Measurements from ENCODE around the gene ELL3.
"Not testable (repeated sequence)": the region's sequence is repeated elsewhere in the genome, so short reads cannot be mapped to it uniquely, and the experiment has no call there.

The ELL3 gene, protein sequence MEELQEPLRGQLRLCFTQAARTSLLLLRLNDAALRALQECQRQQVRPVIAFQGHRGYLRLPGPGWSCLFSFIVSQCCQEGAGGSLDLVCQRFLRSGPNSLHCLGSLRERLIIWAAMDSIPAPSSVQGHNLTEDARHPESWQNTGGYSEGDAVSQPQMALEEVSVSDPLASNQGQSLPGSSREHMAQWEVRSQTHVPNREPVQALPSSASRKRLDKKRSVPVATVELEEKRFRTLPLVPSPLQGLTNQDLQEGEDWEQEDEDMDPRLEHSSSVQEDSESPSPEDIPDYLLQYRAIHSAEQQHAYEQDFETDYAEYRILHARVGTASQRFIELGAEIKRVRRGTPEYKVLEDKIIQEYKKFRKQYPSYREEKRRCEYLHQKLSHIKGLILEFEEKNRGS

DNA sequence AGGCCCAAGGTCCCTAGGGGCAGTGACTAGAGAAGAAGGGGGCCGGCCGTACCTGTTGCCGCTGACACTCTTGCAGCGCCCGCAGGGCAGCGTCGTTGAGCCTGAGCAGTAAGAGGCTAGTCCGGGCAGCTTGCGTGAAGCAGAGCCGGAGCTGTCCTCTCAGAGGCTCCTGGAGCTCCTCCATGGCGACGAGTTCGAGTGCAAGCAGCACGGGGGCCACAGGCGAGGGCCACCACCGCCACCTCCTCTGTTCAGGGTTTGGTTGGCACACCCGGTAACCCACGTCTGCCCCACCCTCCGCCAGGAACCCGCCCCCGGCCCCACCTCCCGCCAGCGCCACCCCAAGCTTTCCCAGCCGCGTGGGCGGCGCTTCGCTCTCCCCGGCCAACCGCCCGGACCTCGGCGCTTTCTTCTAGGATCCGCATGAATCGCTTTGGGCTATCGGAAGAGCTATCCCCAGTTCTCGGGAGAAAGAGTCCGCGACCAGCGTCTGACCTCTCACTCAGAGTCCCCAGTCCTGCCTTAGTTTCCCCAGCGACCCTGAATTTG lies at the start of gene ELL3:
ELL3 (minus strand) TSS at position 249 of the 549 bp plus-strand sequence; CDS start at position 184, 65 bp downstream.
- DNase-seq, result peak; percentile 91

DNA sequence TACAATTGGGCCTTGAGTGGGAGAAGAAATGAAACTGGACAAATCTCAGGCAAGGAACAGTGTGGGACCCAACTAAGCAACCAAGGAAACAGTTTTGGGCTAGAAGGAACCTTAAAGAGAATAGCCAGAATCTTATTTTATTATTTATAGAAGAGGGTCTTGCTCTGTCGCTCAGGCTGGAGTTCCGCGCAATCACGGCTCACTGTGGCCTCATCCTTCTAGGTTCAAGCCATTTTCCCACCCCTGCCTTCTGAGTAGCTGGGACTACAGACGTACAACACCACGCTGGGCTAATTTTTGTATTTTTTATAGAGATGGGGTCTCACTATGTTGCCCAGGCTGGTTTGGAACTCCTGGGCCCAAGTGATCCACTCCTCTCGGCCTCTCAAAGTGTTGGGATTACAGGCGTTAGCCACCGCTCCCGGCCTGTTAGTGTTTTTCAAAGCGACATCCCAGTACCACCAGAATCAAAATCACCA lies 49.3 kb upstream of the ELL3 start:
- no peak for DNase-seq

DNA sequence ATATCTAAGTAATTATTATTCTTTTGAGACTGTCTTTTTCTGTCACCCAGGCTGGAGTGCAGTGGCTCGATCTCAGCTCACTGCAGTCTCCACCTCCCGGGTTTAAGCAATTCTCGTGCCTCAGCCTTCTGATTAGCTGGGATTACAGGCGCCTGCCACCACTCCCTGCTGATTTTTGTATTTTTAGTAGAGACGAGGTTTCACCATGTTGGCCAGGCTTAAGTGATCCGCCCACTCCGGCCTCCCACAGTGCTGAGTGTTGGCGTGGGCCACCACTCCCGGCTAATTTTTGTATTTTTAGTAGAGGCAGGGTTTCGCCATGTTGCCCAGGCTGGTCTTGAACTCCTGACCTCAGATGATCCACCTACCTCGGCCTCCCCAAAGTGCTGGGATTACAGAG lies 48.5 kb upstream of the ELL3 start:
- not testable (repeated sequence) for DNase-seq

DNA sequence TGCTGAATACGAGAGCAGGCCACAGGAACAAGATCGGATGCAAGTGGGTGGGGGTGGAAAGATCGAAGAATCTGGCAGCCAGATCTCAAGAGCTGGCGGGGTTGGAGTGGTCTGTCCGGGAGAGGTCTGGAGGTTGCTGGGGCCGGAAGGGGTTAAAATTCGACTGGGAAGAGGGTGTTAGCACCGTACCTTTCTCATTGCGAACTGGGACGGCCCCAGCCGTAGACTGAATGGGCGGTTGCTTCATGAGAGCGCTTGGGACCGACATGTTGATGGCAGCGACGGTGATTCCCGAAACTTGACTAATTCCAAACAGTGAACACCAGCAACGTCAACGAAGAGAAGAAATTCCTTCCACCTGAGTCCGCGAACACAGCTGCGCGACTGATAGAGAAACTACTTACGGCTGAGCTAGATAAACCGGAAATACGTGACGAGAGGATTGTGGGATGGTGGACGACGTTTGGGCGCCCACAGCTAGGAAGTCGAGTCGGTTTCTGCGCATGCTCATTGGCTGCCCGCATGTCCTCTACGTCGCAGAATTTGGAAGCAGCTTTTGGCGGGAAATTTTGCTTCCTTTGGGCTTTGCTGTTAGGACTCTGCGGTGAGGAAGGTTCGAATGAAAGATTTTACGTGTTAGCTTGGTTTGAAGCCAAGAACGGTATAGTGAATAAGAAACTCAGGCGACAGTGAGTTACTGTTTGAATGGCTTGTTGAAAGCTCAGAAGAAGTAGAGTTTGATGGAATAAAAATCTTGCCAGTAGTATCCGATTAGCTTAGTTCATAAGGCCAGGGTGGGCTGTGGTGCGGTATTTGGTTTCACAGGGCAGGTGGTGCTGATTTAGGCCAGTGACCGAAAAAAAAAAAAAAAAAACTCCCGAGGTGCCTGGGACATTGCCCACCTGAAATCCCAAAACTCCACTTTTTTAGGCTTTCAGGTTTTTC lies 47.8 kb upstream of the ELL3 start, which contains the start of gene MFAP1:
MFAP1 (minus strand) TSS at position 389 of the 945 bp plus-strand sequence; CDS start at position 268, 121 bp downstream.
- peak; percentile 94 for DNase-seq

DNA sequence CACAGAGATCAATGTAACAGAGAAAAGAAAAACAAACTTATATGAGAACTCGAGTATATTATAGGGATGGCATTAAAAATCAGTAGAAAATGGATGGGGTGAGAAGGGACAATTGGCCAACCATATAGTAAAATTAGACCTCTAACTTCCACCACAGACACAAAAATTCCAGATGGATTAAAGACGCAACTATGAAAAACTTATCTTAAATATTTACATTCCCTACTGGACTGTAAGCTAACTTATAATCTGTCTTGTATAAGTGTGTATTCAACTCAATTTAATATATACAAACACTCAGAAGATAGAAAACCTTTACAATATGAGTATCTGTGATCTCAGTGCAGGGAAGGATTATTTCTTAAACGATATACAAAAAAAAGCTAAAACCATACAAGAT lies 44.7 kb upstream of the ELL3 start:
- DNase-seq, result no peak

DNA sequence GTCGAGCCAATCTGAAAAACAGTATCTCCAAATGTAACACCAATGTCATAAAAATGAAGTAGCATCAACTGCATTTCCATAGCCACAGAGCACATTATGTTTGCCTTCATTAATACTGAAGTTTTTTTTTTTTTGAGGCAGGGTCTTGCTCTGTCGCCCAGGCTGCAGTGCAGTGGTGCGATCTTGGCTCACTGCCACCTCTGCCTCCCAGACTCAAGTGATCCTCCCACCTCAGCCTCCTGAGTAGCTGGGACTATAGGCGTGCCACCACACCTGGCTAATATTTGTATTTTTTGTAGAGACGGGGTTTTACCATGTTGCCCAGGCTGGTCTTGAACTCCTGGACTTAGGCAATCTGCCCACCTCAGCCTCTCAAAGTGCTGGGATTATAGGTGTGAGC lies 38.3 kb upstream of the ELL3 start:
- not testable (repeated sequence) for DNase-seq

DNA sequence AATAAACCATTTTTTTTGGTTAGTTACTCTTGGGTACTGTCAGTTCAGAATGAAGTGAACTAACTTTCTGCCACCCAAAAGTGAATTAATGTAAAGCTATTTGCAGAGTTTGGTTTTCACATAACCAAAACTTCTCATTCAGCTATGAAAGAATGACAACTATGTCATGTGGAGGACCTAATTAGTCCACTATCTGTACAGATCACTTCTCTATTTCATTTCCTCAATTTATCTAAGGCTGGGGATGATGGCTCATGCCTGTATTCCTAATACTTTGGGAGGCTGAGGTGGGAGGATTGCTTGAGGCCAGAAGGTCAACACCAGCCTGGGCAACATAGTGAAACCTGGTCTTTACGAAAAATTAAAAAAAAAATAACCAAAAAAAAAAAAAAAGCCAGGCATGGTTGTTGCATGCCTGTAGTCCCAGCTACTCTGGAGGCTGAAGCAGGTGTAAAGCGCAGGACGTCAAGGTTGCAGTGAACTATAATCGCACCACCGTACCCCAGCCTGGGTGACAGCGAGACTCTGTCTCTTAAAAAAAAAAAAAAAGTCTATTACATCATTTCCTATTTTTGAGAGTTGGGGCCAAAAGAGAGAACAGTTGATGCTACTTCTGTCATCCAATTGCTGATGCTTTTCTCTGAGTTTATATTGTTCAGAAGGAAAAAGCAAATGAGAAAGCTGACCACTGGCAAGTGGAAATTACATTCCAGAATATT lies 32.4 kb upstream of the ELL3 start:
- DNase-seq, result no peak

DNA sequence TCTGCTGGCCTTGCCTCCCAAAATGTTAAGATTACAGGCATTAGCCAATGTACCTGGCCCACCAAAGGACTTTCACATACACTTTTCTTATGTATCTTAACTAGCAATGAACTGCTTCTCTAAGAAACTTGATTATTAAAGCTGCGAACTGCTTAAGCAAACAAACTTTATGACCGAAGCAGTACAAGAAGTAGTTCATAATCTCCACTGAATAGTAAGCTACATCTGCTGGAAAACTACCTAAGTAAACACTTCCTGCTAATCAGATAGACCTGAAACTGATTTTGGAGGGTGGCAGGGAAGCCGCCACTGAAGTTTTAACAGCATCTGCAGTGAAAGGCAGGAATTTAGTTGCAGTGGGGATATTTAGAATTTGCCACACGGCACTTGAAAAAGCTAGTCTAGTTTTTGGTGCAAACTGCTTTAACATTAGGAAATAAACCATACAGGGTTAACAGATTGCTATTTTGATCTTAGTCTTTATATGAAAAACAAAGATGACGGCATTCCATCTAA lies 31.7 kb upstream of the ELL3 start:
- DNase-seq, result no peak

DNA sequence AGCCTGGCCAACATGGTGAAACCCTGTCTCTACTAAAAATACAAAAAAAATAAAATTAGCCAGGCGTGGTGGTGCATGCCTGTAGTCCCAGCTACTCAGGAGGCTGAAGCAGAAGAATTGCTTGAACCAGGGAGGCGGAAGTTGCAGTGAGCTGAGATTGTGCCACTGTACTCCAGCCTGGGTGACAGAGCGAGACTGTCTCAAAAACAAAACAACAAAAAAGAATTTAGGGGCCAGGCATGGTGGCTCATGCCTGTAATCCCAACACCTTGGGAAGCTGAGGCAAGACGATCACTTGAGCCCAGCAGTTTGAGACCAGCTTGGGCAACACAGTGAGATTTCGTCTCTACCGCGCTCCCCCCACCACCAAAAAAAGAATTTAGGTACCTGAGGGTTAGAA lies 25.9 kb upstream of the ELL3 start:
- DNase-seq, result not testable (repeated sequence)

DNA sequence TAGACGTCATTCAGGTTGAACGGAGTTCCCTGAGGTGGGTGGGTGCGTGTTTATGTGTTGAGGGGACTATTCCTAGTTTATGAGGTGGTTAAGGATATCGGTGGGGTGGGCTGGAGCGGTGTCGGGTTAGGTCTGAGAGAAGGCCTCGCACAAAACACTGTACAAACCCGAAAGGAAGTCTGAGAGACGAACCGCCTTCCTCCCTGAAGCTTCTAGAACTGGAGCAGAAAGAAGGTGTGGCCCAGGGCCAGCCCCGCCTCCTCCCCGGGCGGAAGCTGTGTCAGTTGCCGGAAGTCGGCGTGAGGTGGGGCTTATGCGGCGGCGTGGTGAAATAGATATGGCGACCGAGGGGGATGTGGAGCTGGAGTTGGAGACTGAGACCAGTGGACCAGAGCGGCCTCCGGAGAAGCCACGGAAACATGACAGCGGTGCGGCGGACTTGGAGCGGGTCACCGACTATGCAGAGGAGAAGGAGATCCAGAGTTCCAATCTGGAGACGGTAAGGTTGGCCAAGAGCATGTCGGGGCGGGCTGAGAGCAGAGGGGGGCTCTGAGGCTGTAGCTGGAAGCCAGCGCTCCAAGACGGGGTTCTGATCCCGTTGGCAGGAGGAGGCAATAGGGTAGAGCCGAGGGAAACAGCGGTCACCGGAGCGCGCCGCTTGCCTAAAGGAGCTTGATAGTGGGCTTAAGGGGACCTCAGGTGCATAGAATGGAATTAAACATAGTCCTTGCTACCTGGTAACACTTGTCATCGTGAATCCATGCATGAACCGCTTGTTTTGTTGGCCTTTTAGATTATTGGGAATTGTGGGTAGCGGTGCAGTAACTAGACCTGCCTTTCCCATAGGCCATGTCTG lies 23.7 kb upstream of the ELL3 start, which contains the start of gene HYPK:
HYPK (plus strand) TSS at position 314 of the 856 bp plus-strand sequence; CDS start at position 338, 24 bp downstream.
- peak; percentile 97 for DNase-seq

DNA sequence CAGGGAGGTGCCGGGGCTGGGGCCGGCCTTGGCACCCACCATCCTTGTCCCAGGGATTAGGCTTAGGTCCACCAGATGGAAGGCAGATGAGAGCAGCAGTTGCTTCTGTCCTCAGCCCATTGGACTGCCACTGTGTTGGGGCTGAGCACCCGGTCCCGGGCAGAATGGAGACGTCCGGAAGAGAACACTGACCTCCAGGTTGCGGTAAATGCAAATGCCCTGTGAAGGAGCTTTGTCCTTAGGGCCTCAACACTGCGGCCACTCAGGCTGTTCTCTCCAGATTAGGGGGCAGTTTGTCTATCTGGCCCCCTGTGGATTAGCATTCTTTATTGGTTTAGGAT lies 23.1 kb upstream of the ELL3 start, which contains the start of gene SERINC4:
SERINC4 (minus strand) TSS at position 276 of the 341 bp plus-strand sequence; CDS start at position 42, 234 bp downstream.
- no peak for DNase-seq

DNA sequence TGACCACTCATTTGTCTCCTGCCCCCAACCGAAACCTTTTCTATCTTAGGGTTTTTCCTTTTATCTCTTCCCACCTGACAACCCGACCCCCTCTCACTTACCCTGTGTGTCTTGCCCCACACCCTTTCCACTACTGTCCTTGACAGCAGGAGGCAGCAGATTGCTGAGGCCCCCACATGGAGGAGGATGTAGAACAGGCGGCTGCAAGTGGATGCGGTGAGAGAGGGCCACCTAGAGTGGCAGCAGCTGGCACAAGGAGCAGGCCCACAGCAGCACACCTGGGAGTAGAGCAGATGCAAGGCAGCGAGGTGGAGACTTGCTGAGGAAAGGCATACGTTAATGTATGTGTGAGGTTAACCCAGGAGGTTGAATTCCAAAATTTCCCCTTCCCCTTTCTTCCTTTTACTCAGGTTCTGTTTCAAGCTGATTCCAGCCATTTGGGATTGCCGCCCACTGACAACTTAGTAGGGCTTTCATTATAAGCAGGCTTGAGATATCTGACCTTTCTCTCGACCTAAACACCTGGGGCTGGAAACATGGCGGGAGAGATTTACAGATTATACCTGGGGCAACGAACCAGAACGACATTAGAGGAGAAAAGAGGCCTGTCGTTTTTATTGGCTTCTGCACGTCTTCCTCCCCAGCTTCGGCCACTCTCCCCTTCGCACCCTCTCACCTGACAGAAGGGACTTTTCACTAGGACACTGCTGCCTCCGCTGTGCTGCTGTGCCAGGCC lies 22.6 kb upstream of the ELL3 start:
- no peak for DNase-seq

DNA sequence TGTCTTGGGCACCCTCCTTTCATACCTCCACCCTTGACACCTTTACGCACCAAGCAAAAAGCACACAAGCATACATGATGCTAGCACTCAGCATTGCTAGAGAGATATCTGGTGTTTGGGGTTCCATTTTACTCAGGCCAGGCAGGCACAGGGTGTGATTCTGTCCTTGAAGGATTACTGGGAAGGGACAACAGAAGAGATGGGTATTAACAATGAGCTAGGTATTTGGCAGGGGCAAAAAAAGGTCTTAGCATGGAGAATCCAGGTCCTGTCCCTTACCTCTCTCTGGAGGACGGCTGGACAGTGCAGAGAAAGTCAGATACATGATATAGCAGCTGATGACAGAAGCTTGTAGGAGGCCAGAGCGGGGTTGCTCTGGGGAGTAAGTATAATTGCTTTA lies 19.8 kb upstream of the ELL3 start:
- no peak for DNase-seq

DNA sequence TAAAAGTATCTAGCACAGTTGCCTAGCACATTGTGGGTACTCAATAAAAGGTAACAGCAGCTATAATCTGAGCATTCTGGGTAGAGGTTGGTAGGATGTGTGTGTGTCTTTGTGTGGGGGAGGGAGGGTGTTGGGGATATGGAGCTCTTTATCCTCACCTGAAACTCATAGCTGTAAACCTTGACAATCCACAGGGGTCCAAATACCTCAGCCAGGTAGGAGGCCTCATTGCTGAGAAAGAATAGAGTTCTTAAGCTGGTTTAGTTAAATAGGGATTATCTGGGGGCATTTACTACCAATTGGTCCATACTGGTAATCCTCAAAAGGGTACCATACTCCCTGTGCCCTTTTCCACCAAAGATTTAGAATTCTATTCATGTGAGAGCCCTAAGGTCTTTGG lies 19.2 kb upstream of the ELL3 start:
- DNase-seq, result no peak

DNA sequence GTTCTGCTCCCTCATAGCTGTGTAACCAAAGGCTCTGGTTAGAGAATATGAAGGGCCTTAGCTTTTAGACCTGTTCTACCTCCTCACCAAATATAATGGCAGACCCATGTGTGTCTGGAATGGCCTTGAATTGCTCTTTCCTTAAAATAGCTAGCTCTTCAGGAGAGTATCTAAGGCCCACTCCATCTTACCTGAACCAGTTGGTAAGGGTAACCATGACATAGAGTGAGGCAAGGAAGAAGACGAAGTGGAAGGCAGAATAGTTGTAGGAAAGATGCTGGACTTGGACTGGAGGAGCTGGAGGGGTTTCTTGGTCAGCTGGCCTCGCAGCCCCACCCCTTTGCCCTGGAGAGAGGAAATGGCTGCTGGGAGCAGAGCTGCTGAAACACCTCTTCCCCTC lies 18.4 kb upstream of the ELL3 start:
- DNase-seq, result no peak

DNA sequence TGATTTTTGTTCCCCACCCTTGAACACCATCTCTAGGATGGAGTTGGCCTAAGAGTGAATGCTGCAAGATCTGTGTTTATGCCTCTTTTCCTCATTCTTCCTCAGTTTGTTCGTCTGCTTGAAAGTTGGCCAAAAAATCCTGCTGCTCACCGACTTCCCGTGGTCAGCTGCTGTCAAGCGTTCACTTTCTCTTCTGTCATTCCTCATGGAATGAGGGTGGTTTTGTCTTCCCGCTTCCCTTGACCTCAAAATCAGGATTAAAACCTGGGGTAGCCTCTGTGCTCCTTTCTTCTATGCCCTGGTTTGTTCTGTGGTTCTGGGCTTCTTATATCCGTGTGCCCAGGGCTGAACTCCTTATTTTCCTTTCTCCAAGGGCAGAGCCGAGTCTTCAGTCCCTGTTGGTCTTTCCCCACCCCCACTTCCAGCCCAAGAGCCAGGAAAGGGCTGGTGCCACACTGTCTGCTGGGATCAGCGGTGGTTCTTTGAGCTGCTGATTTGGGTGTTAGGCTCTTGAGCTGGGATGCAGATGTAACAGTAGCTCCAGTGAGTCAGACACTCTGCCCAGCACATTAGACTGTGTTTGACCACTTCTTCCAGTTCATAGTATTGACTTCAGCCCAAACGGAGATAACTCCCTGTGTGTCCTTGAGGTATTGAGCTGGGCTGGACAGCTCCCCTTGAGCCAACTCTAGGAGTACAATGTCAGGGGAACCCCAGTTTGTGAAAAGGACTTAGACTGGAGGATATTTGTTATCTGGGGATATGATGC lies 17.7 kb upstream of the ELL3 start:
- no peak for DNase-seq

DNA sequence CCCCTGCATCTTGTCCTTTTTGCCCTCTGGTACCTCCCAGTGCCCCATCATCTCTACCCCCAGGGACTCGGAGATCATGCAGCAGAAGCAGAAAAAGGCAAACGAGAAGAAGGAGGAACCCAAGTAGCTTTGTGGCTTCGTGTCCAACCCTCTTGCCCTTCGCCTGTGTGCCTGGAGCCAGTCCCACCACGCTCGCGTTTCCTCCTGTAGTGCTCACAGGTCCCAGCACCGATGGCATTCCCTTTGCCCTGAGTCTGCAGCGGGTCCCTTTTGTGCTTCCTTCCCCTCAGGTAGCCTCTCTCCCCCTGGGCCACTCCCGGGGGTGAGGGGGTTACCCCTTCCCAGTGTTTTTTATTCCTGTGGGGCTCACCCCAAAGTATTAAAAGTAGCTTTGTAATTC lies 16.9 kb upstream of the ELL3 start:
- no peak for DNase-seq

DNA sequence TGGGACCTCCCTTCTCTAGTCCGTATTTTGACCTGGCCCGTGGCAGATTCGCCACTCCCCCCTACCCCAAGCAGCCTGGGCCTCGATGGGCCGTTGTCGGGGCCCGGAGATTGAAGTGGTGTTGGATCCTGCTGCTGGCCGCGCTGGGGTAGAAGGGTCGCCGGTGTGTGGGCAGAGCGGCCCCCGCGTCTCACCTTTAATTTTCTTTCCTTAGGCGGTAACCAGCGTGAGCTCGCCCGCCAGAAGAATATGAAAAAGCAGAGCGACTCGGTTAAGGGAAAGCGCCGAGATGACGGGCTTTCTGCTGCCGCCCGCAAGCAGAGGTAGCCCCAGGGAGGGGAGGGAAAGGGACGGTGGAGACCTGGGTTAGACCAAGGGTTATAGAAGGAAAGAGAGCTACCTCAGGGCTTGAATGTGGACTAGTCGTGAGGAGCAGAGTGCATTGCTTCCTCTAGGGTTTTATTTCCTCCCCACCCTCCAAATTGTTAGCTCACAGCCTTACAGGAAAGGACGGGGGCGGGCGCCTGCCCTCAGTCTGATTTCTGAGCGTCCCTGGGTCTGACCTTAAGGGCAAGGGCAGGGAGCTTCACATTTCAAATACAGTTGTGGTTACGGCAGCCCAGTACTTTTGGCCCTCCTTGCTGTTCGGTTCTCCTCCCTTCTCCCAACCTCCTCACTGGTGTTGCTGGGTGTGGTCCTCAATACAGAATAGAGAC lies 16.2 kb upstream of the ELL3 start:
- DNase-seq, result peak; percentile 39

All from CD4-positive, alpha-beta T cell treated with Interleukin-6 for 4 hours (primary cell).